OCI-LY3 (cell line): Measurements from ENCODE around the gene POU3F3.

Source experiments
- H2AFZ ChIP-seq: fragments of 200-600, 300-600 bp; shearing (Covaris generic); 2 replicates; pipeline ENCODE4 v1.6.0; 2014; ENCODE audit warnings: antibody characterized with exemption, low read depth, low read length
- H3K27ac ChIP-seq: fragments of 200-600, 300-600 bp; sonication (generic); 2 replicates; pipeline ENCODE4 v1.5.1; 2014; ENCODE audit warnings: mild to moderate bottlenecking, low read length, moderate library complexity, mixed read lengths
- H3K27me3 ChIP-seq: fragments of 200-600, 300-600 bp; sonication (generic); 2 replicates; pipeline ENCODE4 v1.6.1; 2014; ENCODE audit warnings: low read depth, low read length, mixed read lengths
- H3K36me3 ChIP-seq: fragments of 200-600, 300-600 bp; sonication (generic); replicated peaks from 2 replicates; pipeline ENCODE3; 2014; ENCODE audit warnings: low read depth, low read length, mixed read lengths
- H3K4me1 ChIP-seq: fragments of 300-600, 200-600 bp; sonication (generic); 2 replicates; pipeline ENCODE4 v1.6.1; 2014; ENCODE audit warnings: low read length, mixed read lengths
- H3K4me2 ChIP-seq: fragments of 200-600, 300-600 bp; sonication (generic); 2 replicates; pipeline ENCODE4 v1.6.1; 2014; ENCODE audit warnings: low read length, mixed read lengths
- H3K4me3 ChIP-seq: fragments of 300-600, 200-600 bp; sonication (generic); 2 replicates; pipeline ENCODE4 v1.5.1; 2014; ENCODE audit warnings: antibody characterized with exemption, mild to moderate bottlenecking, low read length, moderate library complexity
- H3K79me2 ChIP-seq: fragments of 300-600, 200-600 bp; shearing (Covaris generic); 2 replicates; pipeline ENCODE4 v1.6.1; 2014; ENCODE audit warnings: mild to moderate bottlenecking, low read length, mixed read lengths
- H3K9ac ChIP-seq: fragments of 300-600, 200-600 bp; shearing (Covaris generic); 2 replicates; pipeline ENCODE4 v1.6.0; 2014; ENCODE audit warnings: mild to moderate bottlenecking, low read length, moderate library complexity
- H3K9me3 ChIP-seq: fragments of 200-600, 300-600 bp; shearing (Covaris generic); 2 replicates; pipeline ENCODE4 v1.6.1; 2014; ENCODE audit warnings: low read length, mixed read lengths; ENCODE audit not compliant: insufficient read depth
- H4K20me1 ChIP-seq: fragments of 200-600, 300-600 bp; sonication (generic); 2 replicates; pipeline ENCODE4 v1.6.1; 2016; ENCODE audit warnings: low read length, mixed read lengths; ENCODE audit not compliant: insufficient read depth
- CTCF ChIP-seq: fragments of 200-600, 300-600 bp; sonication (generic); IDR thresholded peaks from 2 replicates; pipeline ENCODE4 v1.5.1; 2014; ENCODE audit warnings: antibody characterized with exemption, low read length, low read depth
- EZH2phosphoT487 ChIP-seq: fragments of 200-600 bp; shearing (Covaris generic); IDR thresholded peaks from 2 replicates; pipeline ENCODE4 v1.6.1; 2018; ENCODE audit warnings: antibody characterized with exemption, mixed run types, low read depth

POU3F3 gene

DNA sequence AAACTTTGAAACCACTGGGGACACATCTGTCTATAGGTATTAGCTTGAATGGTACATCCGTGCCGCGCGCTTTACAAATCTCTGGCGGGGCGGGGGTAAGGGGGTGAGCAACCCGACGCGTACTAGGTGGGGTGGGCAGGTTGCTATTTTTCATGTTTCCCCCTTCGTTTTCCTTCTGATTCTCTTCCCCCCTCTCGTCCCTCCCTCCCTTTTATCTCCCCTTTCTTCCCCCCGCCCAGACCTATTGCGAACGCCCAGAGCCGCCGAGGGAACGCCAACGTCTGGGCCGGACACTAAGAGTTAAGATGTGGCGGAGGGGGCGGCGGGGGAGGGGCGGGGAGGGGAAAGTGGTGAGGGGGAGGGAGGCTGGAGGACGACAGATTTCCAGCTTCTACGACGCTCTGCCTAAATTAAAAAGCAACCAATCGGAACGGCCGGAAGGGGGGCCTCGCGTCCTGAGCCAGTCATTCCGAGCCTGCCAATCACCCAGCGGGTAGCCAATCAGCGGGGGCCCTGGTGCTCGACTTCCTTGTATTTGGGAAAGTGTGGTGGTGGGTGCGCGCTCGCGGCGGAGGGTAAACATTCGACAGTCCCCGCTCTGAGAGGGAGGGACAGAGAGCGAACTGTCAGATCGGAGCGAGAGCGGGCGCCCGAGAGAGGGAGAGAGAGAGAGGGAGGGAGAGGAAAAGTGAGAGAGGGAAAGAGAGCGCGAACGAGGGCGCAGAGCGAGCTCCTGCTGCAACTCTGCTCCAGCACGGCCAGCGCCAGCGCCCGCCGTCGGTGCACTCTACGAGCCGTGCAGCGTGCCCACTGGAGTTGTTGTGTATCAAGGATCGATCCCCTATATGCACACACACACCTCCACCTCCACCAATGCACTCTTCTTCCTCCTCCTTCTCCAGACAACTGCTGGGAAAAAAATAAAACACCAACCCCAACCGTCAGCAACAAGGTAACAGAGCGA, at the start of gene POU3F3:
TSS of gene POU3F3 (plus strand) at position 582 of the 964 bp plus-strand sequence. CDS start 1,396 bp downstream, outside the sequence.
- Histone ChIP-seq H3K4me1 (peaks cover 22% of the 10 kb centered on the region), H3K27ac (no peak within 1 kb of the TSS), H3K27me3 (peaks cover 29% of the 10 kb centered on the region), H3K9me3 (no peaks in the 10 kb centered on the region), H2AFZ (peak within 1 kb of the TSS; percentile 30; the same call in 1 of the 2 replicates), H3K4me2 (peak within 1 kb of the TSS; percentile 81), H3K79me2 (no peaks in the 10 kb centered on the region), H3K9ac (peak within 1 kb of the TSS; percentile 12; the same call in 1 of the 2 replicates), H4K20me1 (no peaks in the 10 kb centered on the region), H3K4me3 (peak within 1 kb of the TSS; percentile 77), H3K36me3 (no peaks in the 10 kb centered on the region)
- TF ChIP-seq CTCF (no peak), EZH2phosphoT487 (no peak)

DNA sequence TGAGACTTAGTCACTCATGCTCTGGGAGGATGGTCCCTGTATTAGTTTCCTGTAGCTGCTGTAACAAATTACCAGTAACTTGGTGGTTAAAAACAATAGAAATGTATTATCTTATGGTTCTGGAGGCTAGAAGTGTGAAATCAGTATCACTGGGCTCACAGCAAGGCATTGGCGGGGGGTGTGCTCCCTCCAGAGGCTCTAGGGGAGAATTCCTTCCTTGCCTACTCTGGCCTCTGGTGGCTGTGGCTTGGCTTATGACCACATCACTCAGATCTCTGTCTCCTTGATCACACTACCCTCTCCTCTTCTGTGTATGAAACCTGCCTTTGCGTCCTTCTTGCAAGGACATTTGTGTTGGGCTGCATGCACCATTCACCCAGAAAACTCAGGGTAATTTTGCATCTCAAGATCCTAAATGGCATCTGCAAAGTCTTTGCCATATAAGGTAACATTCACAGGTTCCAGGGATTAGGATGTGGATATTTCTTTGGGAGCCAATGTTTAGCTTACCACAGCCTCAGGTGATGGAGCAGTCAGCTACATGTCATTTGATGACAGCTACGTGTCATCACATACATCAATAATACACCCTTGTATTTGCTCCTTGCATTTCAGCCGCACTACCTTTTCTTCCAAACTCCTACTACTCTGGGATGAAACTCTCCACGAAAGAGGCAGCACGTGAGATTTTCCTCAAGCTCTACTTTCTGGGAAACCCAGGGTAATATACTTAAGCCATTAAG, 49.6 kb upstream of the POU3F3 start:
- Histone ChIP-seq H2AFZ (no peak overlapping the region), H3K27me3 (no peaks in the 10 kb centered on the region), H3K9me3 (no peaks in the 10 kb centered on the region; the same call in 1 of the 2 replicates), H3K4me2 (no peak overlapping the region), H3K79me2 (no peaks in the 10 kb centered on the region), H3K9ac (no peak overlapping the region), H4K20me1 (no peaks in the 10 kb centered on the region), H3K27ac (no peak overlapping the region), H3K36me3 (no peaks in the 10 kb centered on the region), H3K4me1 (no peaks in the 10 kb centered on the region), H3K4me3 (no peak overlapping the region)
- no peak for TF ChIP-seq EZH2phosphoT487
- no peak for TF ChIP-seq CTCF

DNA sequence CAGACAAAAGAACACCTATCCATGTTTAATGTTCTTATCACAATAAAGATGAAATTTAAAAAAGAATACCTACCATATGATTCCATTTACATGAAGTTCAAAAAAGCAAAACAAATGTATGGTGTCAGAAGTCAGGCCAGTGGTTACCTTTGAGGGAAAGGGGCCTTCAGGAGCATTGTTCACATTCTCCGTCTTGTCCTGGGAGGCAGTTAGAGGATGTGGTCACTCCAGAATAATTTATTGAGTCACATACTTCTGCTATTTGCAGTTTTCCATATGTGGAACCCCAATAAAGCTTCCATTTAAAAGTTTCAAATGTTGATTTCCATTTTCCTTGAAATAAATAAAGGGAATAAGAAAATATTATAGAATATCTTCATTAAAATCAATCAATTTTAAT, 41.6 kb upstream of the POU3F3 start:
- Histone ChIP-seq H3K79me2 (no peaks in the 10 kb centered on the region), H3K9ac (no peak overlapping the region), H2AFZ (no peak overlapping the region), H3K4me3 (no peak overlapping the region), H3K27me3 (no peaks in the 10 kb centered on the region), H3K27ac (no peak overlapping the region), H3K36me3 (no peaks in the 10 kb centered on the region), H3K4me2 (no peak overlapping the region), H3K4me1 (no peaks in the 10 kb centered on the region), H3K9me3 (no peaks in the 10 kb centered on the region), H4K20me1 (no peaks in the 10 kb centered on the region)
- TF ChIP-seq EZH2phosphoT487, result no peak

DNA sequence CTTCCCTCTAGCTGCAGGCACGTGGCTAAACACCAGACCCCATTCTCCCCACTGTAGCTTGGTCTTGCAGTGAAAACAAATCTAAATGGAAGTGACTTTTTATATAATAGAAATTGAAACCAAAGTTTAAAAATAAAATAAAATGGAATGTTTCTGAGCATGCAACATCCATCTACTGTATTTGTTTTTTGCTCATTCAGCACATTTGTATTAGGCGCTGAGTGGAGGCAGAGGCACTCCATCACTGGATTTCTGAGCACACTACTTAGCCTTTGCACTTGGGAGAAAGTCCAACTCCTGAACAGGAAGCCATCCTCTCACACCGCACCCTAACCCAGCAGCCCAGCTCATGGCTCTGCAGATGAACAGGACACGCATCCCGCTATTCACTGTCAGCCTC, 37.8 kb upstream of the POU3F3 start:
- H2AFZ ChIP-seq, result no peak overlapping the region
- peaks cover 13% of the 10 kb centered on the region; the same call in 1 of the 2 replicates for H3K27me3 ChIP-seq
- no peak overlapping the region for H3K4me3 ChIP-seq
- no peak overlapping the region for H3K27ac ChIP-seq
- no peak overlapping the region for H3K9ac ChIP-seq
- H4K20me1 ChIP-seq, result no peaks in the 10 kb centered on the region
- H3K36me3 ChIP-seq, result no peaks in the 10 kb centered on the region
- no peaks in the 10 kb centered on the region for H3K4me1 ChIP-seq
- H3K79me2 ChIP-seq, result no peaks in the 10 kb centered on the region
- H3K4me2 ChIP-seq, result no peak overlapping the region
- no peak for TF ChIP-seq EZH2phosphoT487
- TF ChIP-seq CTCF, result no peak
- no peaks in the 10 kb centered on the region for H3K9me3 ChIP-seq
